Measurements from ENCODE around the gene PKNOX2. TPM values are rescaled to one million over a fixed set of nuclear protein-coding genes. Genes with fewer than 3 reads are reported as not detected.

Gene PKNOX2
- total and polyA plus RNA-seq, 4 donors, result 0.14 to 0.29 (median 0.24) TPM

DNA sequence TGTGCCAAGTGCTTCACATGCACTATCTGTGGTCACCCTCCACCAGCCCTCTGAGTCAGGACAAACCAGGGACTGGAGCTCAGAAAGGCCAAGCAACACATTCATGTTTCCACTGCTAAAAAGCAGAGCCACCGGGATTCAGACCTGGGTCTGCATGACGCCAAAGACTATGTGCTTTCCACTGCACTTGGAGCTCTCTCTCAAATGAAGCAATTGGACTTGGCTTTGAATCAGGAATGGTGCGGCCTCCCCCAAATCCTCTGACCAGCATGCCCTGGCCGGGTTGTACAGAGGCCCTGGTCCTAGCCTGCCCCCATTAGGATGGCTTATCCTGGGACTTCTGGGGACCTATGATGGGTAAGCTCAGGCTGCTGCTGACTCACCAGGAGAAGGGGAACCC lies 80.7 kb downstream of the PKNOX2 start:
- Histone ChIP-seq H3K9ac (ENCODE audit: low read depth in 1 of 2, low read length in 2 of 2) (no peak overlapping the region), H3K4me3 (ENCODE audit: low read depth in 1 of 3, low read length in 3 of 3) (no peak overlapping the region), H3K27me3 (ENCODE audit: control insufficient read depth in 4 of 4, insufficient read depth in 4 of 4, low read length in 3 of 4) (no peaks in the 10 kb centered on the region), H3K36me3 (ENCODE audit: control insufficient read depth in 4 of 4, insufficient read depth in 3 of 4, low read depth in 1 of 4, low read length in 3 of 4) (no peaks in the 10 kb centered on the region), H3K27ac (ENCODE audit: low read depth in 1 of 2, low read length in 2 of 2) (no peak overlapping the region), H3K4me1 (ENCODE audit: control insufficient read depth in 4 of 4, insufficient read depth in 4 of 4, low read length in 3 of 4) (no peaks in the 10 kb centered on the region), H3K9me3 (ENCODE audit: control insufficient read depth in 4 of 4, low read length in 3 of 4) (no peaks in the 10 kb centered on the region)
- no peak for DNase-seq (ENCODE audit: low spot score)
- TF ChIP-seq GABPA (IDR thresholded peaks at IDR 0.05 in 1 of 2, conservative IDR thresholded peaks at IDR 0.05 in 1 of 2) (no peak), RXRA (IDR thresholded peaks at IDR 0.05) (no peak), RAD21 (IDR thresholded peaks at IDR 0.05) (no peak), FOXA2 (IDR thresholded peaks at IDR 0.05) (no peak), HNF4A (conservative IDR thresholded peaks at IDR 0.05) (no peak), NR2F2 (IDR thresholded peaks at IDR 0.05) (no peak), YY1 (IDR thresholded peaks at IDR 0.05) (no peak), FOXA1 (IDR thresholded peaks at IDR 0.05) (no peak), HNF4G (IDR thresholded peaks at IDR 0.05) (no peak), SP1 (IDR thresholded peaks at IDR 0.05) (no peak)
- TF ChIP-seq, protein P1, sequence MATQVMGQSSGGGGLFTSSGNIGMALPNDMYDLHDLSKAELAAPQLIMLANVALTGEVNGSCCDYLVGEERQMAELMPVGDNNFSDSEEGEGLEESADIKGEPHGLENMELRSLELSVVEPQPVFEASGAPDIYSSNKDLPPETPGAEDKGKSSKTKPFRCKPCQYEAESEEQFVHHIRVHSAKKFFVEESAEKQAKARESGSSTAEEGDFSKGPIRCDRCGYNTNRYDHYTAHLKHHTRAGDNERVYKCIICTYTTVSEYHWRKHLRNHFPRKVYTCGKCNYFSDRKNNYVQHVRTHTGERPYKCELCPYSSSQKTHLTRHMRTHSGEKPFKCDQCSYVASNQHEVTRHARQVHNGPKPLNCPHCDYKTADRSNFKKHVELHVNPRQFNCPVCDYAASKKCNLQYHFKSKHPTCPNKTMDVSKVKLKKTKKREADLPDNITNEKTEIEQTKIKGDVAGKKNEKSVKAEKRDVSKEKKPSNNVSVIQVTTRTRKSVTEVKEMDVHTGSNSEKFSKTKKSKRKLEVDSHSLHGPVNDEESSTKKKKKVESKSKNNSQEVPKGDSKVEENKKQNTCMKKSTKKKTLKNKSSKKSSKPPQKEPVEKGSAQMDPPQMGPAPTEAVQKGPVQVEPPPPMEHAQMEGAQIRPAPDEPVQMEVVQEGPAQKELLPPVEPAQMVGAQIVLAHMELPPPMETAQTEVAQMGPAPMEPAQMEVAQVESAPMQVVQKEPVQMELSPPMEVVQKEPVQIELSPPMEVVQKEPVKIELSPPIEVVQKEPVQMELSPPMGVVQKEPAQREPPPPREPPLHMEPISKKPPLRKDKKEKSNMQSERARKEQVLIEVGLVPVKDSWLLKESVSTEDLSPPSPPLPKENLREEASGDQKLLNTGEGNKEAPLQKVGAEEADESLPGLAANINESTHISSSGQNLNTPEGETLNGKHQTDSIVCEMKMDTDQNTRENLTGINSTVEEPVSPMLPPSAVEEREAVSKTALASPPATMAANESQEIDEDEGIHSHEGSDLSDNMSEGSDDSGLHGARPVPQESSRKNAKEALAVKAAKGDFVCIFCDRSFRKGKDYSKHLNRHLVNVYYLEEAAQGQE (IDR thresholded peaks at IDR 0.05), result no peak
- TF ChIP-seq, protein P2, sequence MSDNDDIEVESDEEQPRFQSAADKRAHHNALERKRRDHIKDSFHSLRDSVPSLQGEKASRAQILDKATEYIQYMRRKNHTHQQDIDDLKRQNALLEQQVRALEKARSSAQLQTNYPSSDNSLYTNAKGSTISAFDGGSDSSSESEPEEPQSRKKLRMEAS (IDR thresholded peaks at IDR 0.05), result no peak
- TF ChIP-seq, protein P3, sequence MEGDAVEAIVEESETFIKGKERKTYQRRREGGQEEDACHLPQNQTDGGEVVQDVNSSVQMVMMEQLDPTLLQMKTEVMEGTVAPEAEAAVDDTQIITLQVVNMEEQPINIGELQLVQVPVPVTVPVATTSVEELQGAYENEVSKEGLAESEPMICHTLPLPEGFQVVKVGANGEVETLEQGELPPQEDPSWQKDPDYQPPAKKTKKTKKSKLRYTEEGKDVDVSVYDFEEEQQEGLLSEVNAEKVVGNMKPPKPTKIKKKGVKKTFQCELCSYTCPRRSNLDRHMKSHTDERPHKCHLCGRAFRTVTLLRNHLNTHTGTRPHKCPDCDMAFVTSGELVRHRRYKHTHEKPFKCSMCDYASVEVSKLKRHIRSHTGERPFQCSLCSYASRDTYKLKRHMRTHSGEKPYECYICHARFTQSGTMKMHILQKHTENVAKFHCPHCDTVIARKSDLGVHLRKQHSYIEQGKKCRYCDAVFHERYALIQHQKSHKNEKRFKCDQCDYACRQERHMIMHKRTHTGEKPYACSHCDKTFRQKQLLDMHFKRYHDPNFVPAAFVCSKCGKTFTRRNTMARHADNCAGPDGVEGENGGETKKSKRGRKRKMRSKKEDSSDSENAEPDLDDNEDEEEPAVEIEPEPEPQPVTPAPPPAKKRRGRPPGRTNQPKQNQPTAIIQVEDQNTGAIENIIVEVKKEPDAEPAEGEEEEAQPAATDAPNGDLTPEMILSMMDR (IDR thresholded peaks at IDR 0.05; ENCODE audit: low read depth, low read length, missing input control), result no peak
- TF ChIP-seq, protein P4, sequence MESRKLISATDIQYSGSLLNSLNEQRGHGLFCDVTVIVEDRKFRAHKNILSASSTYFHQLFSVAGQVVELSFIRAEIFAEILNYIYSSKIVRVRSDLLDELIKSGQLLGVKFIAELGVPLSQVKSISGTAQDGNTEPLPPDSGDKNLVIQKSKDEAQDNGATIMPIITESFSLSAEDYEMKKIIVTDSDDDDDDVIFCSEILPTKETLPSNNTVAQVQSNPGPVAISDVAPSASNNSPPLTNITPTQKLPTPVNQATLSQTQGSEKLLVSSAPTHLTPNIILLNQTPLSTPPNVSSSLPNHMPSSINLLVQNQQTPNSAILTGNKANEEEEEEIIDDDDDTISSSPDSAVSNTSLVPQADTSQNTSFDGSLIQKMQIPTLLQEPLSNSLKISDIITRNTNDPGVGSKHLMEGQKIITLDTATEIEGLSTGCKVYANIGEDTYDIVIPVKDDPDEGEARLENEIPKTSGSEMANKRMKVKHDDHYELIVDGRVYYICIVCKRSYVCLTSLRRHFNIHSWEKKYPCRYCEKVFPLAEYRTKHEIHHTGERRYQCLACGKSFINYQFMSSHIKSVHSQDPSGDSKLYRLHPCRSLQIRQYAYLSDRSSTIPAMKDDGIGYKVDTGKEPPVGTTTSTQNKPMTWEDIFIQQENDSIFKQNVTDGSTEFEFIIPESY (IDR thresholded peaks at IDR 0.05), result no peak
- TF ChIP-seq, protein P5, sequence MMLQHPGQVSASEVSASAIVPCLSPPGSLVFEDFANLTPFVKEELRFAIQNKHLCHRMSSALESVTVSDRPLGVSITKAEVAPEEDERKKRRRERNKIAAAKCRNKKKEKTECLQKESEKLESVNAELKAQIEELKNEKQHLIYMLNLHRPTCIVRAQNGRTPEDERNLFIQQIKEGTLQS (IDR thresholded peaks at IDR 0.05), result no peak
- 83% methylated on average over 4 of the region's 4 CpGs for WGBS

DNA sequence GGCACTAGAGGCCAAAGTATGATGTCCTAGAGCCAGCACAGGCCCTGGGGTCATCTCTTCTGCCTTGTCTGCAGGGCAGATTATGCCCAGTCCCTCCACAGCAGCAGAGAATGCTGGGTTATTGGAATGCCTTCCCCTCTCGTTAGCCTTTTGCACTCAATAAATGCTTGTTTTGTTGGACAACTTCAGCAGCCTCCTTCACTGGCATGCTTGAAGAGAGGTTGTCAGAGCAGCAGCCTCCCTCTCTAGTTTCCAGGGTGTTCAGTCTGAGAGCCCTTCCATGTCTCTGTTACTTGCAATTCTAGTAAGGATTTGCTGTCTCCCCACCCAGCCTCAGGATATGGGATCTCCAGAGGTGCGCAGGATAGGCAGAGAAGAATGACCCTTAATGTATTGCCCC lies 82.9 kb downstream of the PKNOX2 start:
- no peak for DNase-seq (ENCODE audit: low spot score)
- Histone ChIP-seq H3K36me3 (ENCODE audit: control insufficient read depth in 4 of 4, insufficient read depth in 3 of 4, low read depth in 1 of 4, low read length in 3 of 4) (no peaks in the 10 kb centered on the region), H3K4me3 (ENCODE audit: low read depth in 1 of 3, low read length in 3 of 3) (no peak overlapping the region), H3K9ac (ENCODE audit: low read depth in 1 of 2, low read length in 2 of 2) (no peak overlapping the region), H3K27me3 (ENCODE audit: control insufficient read depth in 4 of 4, insufficient read depth in 4 of 4, low read length in 3 of 4) (no peaks in the 10 kb centered on the region), H3K9me3 (ENCODE audit: control insufficient read depth in 4 of 4, low read length in 3 of 4) (no peaks in the 10 kb centered on the region), H3K4me1 (ENCODE audit: control insufficient read depth in 4 of 4, insufficient read depth in 4 of 4, low read length in 3 of 4) (no peaks in the 10 kb centered on the region), H3K27ac (ENCODE audit: low read depth in 1 of 2, low read length in 2 of 2) (no peak overlapping the region)
- WGBS, result 77% methylated on average over 2 of the region's 2 CpGs
- TF ChIP-seq YY1 (IDR thresholded peaks at IDR 0.05) (no peak), RXRA (IDR thresholded peaks at IDR 0.05) (no peak), HNF4A (conservative IDR thresholded peaks at IDR 0.05) (no peak), GABPA (IDR thresholded peaks at IDR 0.05 in 1 of 2, conservative IDR thresholded peaks at IDR 0.05 in 1 of 2) (no peak), HNF4G (IDR thresholded peaks at IDR 0.05) (no peak), RAD21 (IDR thresholded peaks at IDR 0.05) (no peak), TAF1 (conservative IDR thresholded peaks at IDR 0.05) (no peak), FOXA1 (IDR thresholded peaks at IDR 0.05) (no peak), NR2F2 (IDR thresholded peaks at IDR 0.05) (no peak), SP1 (IDR thresholded peaks at IDR 0.05) (no peak)
- TF ChIP-seq, protein P3 (IDR thresholded peaks at IDR 0.05; ENCODE audit: low read depth, low read length, missing input control), result no peak
- TF ChIP-seq, protein P5 (IDR thresholded peaks at IDR 0.05), result no peak
- TF ChIP-seq, protein P2 (IDR thresholded peaks at IDR 0.05), result no peak
- TF ChIP-seq, protein P1 (IDR thresholded peaks at IDR 0.05), result no peak
